ENCODE measurements around the gene RIMS4.

The RIMS4 gene

GRCh38 chr20:44803383-44803941 is 6.9 kb downstream of the RIMS4 start:
- no CpG with 5 or more reads among the region's 9 CpGs for WGBS (ENCODE audit: extremely low coverage, insufficient coverage, insufficient read length)
- Histone ChIP-seq H3K23ac (ENCODE audit: low read length) (no peak overlapping the region), H4K8ac (ENCODE audit: low read depth, low read length) (no peak overlapping the region), H3K79me1 (ENCODE audit: low read length) (no peaks in the 10 kb centered on the region), H3K18ac (ENCODE audit: low read length) (no peak overlapping the region), H2AK5ac (ENCODE audit: low read length) (no peak overlapping the region), H3K9ac (ENCODE audit: low read length) (no peak overlapping the region), H2BK120ac (ENCODE audit: insufficient read depth, low read length, poor library complexity) (no peak overlapping the region), H3K36me3 (ENCODE audit: control insufficient read depth in 1 of 2, insufficient read depth in 2 of 2, low read length in 2 of 2) (no peaks in the 10 kb centered on the region), H3K4me2 (ENCODE audit: low read length) (no peak overlapping the region), H4K12ac (ENCODE audit: low read depth, low read length) (no peak overlapping the region), H3K79me2 (ENCODE audit: control insufficient read depth, insufficient read depth, low read length, poor library complexity) (no peaks in the 10 kb centered on the region), H2AFZ (ENCODE audit: insufficient read depth, low read length, poor library complexity) (no peak overlapping the region), H3K4me3 (ENCODE audit: low read depth, low read length) (no peak overlapping the region), H2BK12ac (ENCODE audit: low read length) (no peak overlapping the region), H3K27me3 (ENCODE audit: insufficient read depth, low read length) (peaks cover 4% of the 10 kb centered on the region), H3K9me3 (ENCODE audit: insufficient read depth, low read depth, low read length) (no peaks in the 10 kb centered on the region), H3K14ac (ENCODE audit: low read length) (no peak overlapping the region), H4K91ac (ENCODE audit: low read depth, low read length) (no peak overlapping the region), H3K4ac (ENCODE audit: low read depth, low read length) (no peak overlapping the region), H3K27ac (ENCODE audit: low read depth, low read length) (no peak overlapping the region), H2BK5ac (ENCODE audit: low read depth, low read length, poor library complexity) (no peak overlapping the region), H3K4me1 (ENCODE audit: control insufficient read depth in 1 of 2, insufficient read depth in 2 of 2, low read length in 2 of 2) (peaks cover 0 to 3% of the 10 kb centered on the region in 2 experiments)
- peak; percentile 24 to 29 for DNase-seq

GRCh38 chr20:44802702-44803101 is 7.6 kb downstream of the RIMS4 start:
- H3K36me3 ChIP-seq (ENCODE audit: control insufficient read depth in 1 of 2, insufficient read depth in 2 of 2, low read length in 2 of 2) = no peaks in the 10 kb centered on the region
- DNase-seq = no peak
- H3K9ac ChIP-seq (ENCODE audit: low read length) = no peak overlapping the region
- H2BK120ac ChIP-seq (ENCODE audit: insufficient read depth, low read length, poor library complexity) = no peak overlapping the region
- no CpG with 5 or more reads among the region's 4 CpGs for WGBS (ENCODE audit: extremely low coverage, insufficient coverage, insufficient read length)
- H3K23ac ChIP-seq (ENCODE audit: low read length) = no peak overlapping the region
- peaks cover 0 to 3% of the 10 kb centered on the region in 2 experiments for H3K4me1 ChIP-seq (ENCODE audit: control insufficient read depth in 1 of 2, insufficient read depth in 2 of 2, low read length in 2 of 2)
- H3K9me3 ChIP-seq (ENCODE audit: insufficient read depth, low read depth, low read length) = no peaks in the 10 kb centered on the region
- H2BK5ac ChIP-seq (ENCODE audit: low read depth, low read length, poor library complexity) = no peak overlapping the region
- no peak overlapping the region for H3K27ac ChIP-seq (ENCODE audit: low read depth, low read length)
- no peak overlapping the region for H4K8ac ChIP-seq (ENCODE audit: low read depth, low read length)
- no peak overlapping the region for H3K4me3 ChIP-seq (ENCODE audit: low read depth, low read length)
- H3K18ac ChIP-seq (ENCODE audit: low read length) = no peak overlapping the region
- no peak overlapping the region for H3K4ac ChIP-seq (ENCODE audit: low read depth, low read length)
- H3K79me1 ChIP-seq (ENCODE audit: low read length) = no peaks in the 10 kb centered on the region
- H3K27me3 ChIP-seq (ENCODE audit: insufficient read depth, low read length) = no peaks in the 10 kb centered on the region
- no peak overlapping the region for H4K12ac ChIP-seq (ENCODE audit: low read depth, low read length)
- H3K4me2 ChIP-seq (ENCODE audit: low read length) = no peak overlapping the region
- H3K14ac ChIP-seq (ENCODE audit: low read length) = no peak overlapping the region
- H2BK12ac ChIP-seq (ENCODE audit: low read length) = no peak overlapping the region
- no peaks in the 10 kb centered on the region for H3K79me2 ChIP-seq (ENCODE audit: control insufficient read depth, insufficient read depth, low read length, poor library complexity)
- no peak overlapping the region for H2AFZ ChIP-seq (ENCODE audit: insufficient read depth, low read length, poor library complexity)
- no peak overlapping the region for H2AK5ac ChIP-seq (ENCODE audit: low read length)
- no peak overlapping the region for H4K91ac ChIP-seq (ENCODE audit: low read depth, low read length)

- no peaks in the 10 kb centered on the region for H3K9me3 ChIP-seq (ENCODE audit: insufficient read depth, low read depth, low read length)
- no CpG with 5 or more reads among the region's 8 CpGs for WGBS (ENCODE audit: extremely low coverage, insufficient coverage, insufficient read length)
- no peak overlapping the region for H2BK5ac ChIP-seq (ENCODE audit: low read depth, low read length, poor library complexity)
- no peaks in the 10 kb centered on the region for H3K79me2 ChIP-seq (ENCODE audit: control insufficient read depth, insufficient read depth, low read length, poor library complexity)
- no peak overlapping the region for H3K14ac ChIP-seq (ENCODE audit: low read length)
- no peak overlapping the region for H4K8ac ChIP-seq (ENCODE audit: low read depth, low read length)
- DNase-seq = no peak
- H4K91ac ChIP-seq (ENCODE audit: low read depth, low read length) = no peak overlapping the region
- no peak overlapping the region for H3K4ac ChIP-seq (ENCODE audit: low read depth, low read length)
- H3K27me3 ChIP-seq (ENCODE audit: insufficient read depth, low read length) = no peaks in the 10 kb centered on the region
- H4K12ac ChIP-seq (ENCODE audit: low read depth, low read length) = no peak overlapping the region
- no peak overlapping the region for H2AK5ac ChIP-seq (ENCODE audit: low read length)
- no peaks in the 10 kb centered on the region for H3K79me1 ChIP-seq (ENCODE audit: low read length)
- H2AFZ ChIP-seq (ENCODE audit: insufficient read depth, low read length, poor library complexity) = no peak overlapping the region
- H3K23ac ChIP-seq (ENCODE audit: low read length) = no peak overlapping the region
- H3K18ac ChIP-seq (ENCODE audit: low read length) = no peak overlapping the region
- H2BK12ac ChIP-seq (ENCODE audit: low read length) = no peak overlapping the region
- H3K4me3 ChIP-seq (ENCODE audit: low read depth, low read length) = no peak overlapping the region
- no peak overlapping the region for H3K27ac ChIP-seq (ENCODE audit: low read depth, low read length)
- H3K36me3 ChIP-seq (ENCODE audit: control insufficient read depth in 1 of 2, insufficient read depth in 2 of 2, low read length in 2 of 2) = no peaks in the 10 kb centered on the region
- no peak overlapping the region for H2BK120ac ChIP-seq (ENCODE audit: insufficient read depth, low read length, poor library complexity)
- no peak overlapping the region for H3K9ac ChIP-seq (ENCODE audit: low read length)
- H3K4me2 ChIP-seq (ENCODE audit: low read length) = no peak overlapping the region
- peaks cover 0 to 3% of the 10 kb centered on the region in 2 experiments for H3K4me1 ChIP-seq (ENCODE audit: control insufficient read depth in 1 of 2, insufficient read depth in 2 of 2, low read length in 2 of 2)
Measured at GRCh38 chr20:44800391-44801046, 9.8 kb downstream of the RIMS4 start.

- no peak overlapping the region for H2AFZ ChIP-seq (ENCODE audit: insufficient read depth, low read length, poor library complexity)
- no peak overlapping the region for H3K4ac ChIP-seq (ENCODE audit: low read depth, low read length)
- no peaks in the 10 kb centered on the region for H3K79me2 ChIP-seq (ENCODE audit: control insufficient read depth, insufficient read depth, low read length, poor library complexity)
- no peak overlapping the region for H3K14ac ChIP-seq (ENCODE audit: low read length)
- DNase-seq = no peak
- no peak overlapping the region for H3K9ac ChIP-seq (ENCODE audit: low read length)
- H2AK5ac ChIP-seq (ENCODE audit: low read length) = no peak overlapping the region
- H3K23ac ChIP-seq (ENCODE audit: low read length) = no peak overlapping the region
- no peaks in the 10 kb centered on the region for H3K27me3 ChIP-seq (ENCODE audit: insufficient read depth, low read length)
- H4K8ac ChIP-seq (ENCODE audit: low read depth, low read length) = no peak overlapping the region
- no CpG with 5 or more reads among the region's 5 CpGs for WGBS (ENCODE audit: extremely low coverage, insufficient coverage, insufficient read length)
- no peaks in the 10 kb centered on the region for H3K9me3 ChIP-seq (ENCODE audit: insufficient read depth, low read depth, low read length)
- no peak overlapping the region for H3K27ac ChIP-seq (ENCODE audit: low read depth, low read length)
- H3K4me1 ChIP-seq (ENCODE audit: control insufficient read depth in 1 of 2, insufficient read depth in 2 of 2, low read length in 2 of 2) = peaks cover 0 to 3% of the 10 kb centered on the region in 2 experiments
- H4K91ac ChIP-seq (ENCODE audit: low read depth, low read length) = no peak overlapping the region
- no peaks in the 10 kb centered on the region for H3K36me3 ChIP-seq (ENCODE audit: control insufficient read depth in 1 of 2, insufficient read depth in 2 of 2, low read length in 2 of 2)
- no peak overlapping the region for H2BK12ac ChIP-seq (ENCODE audit: low read length)
- H3K79me1 ChIP-seq (ENCODE audit: low read length) = no peaks in the 10 kb centered on the region
- H3K4me3 ChIP-seq (ENCODE audit: low read depth, low read length) = no peak overlapping the region
- no peak overlapping the region for H3K18ac ChIP-seq (ENCODE audit: low read length)
- H4K12ac ChIP-seq (ENCODE audit: low read depth, low read length) = no peak overlapping the region
- H3K4me2 ChIP-seq (ENCODE audit: low read length) = no peak overlapping the region
- H2BK120ac ChIP-seq (ENCODE audit: insufficient read depth, low read length, poor library complexity) = no peak overlapping the region
- no peak overlapping the region for H2BK5ac ChIP-seq (ENCODE audit: low read depth, low read length, poor library complexity)
Measured at GRCh38 chr20:44799691-44800090, 10.7 kb downstream of the RIMS4 start.

All from trophoblast cell (in vitro differentiated cells and primary cell).